Duodenal mucosa (tissue), 2 donors: ENCODE results near the gene ARHGEF16.

ENCODE experiments used
- H3K27ac ChIP-seq: one replicate; pipeline ENCODE4 v1.7.0; 2013; ENCODE audit warnings: low read depth, low read length
- H3K27me3 ChIP-seq, 2 donors: one replicate each; pipeline ENCODE4 v1.7.0; 2013; ENCODE audit warnings: low read length in 2 of 2, control low read depth in 1 of 2; ENCODE audit not compliant: insufficient read depth in 2 of 2, control insufficient read depth in 1 of 2
- H3K36me3 ChIP-seq, 2 donors: one replicate each; pipeline ENCODE4 v1.7.0; 2013; ENCODE audit warnings: low read length in 2 of 2, control low read depth in 1 of 2; ENCODE audit not compliant: insufficient read depth in 2 of 2, control insufficient read depth in 1 of 2
- H3K4me1 ChIP-seq, 2 donors: one replicate each; pipeline ENCODE4 v1.7.0; 2013; ENCODE audit warnings: low read length in 2 of 2, control low read depth in 1 of 2; ENCODE audit not compliant: insufficient read depth in 2 of 2, control insufficient read depth in 1 of 2
- H3K4me3 ChIP-seq, 2 donors: one replicate each; pipeline ENCODE4 v1.7.0; 2013; ENCODE audit warnings: low read length in 2 of 2, low read depth in 1 of 2
- H3K9ac ChIP-seq, 2 donors: one replicate each; pipeline ENCODE4 v1.7.0; 2013; ENCODE audit warnings: low read length in 2 of 2, low read depth in 1 of 2
- H3K9me3 ChIP-seq, 2 donors: one replicate each; pipeline ENCODE4 v1.7.0; 2013; ENCODE audit warnings: low read length in 2 of 2, control low read depth in 1 of 2; ENCODE audit not compliant: control insufficient read depth in 1 of 2

Gene ARHGEF16

DNA sequence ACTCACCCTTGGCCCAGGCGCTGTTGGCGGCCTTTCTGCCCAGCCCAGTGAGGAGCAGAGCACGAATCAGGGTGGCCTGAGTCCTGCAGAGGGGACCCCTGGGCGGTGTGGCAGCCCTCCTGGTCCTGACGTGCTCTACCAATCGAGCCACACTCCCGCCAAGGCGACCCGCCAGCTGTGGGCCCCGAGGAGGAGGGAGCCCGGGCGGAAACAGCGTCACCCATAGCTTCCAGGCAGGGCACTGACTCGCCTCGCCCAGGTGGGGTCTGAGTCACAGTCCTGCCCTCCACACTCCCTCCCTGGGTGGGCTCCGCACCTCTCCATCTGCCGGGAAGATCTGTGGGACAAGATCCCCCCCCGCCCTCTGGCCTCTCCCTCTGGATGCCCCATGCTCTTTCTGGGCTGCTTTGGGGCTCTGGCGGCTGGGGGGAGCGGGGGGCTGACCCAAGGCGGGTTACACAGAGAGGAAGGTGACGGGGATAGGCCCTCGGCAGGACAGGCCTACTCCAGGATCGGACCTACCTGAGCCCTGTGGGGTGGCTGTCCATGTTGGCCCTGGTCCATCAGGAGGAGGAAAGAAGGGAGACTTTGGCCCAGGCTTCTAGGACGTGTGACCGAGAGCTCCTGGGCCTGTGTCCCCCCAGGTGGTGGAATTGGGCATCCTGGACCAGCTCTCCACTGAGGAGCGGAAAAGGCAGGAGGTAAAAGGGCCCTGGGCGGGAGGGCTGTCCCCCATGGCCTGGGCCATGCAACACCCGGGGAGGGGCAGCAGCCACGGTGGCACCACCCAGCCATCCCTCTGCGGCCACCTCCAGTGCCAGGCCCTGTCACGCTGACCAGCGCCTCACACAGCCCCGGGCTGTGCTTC is 14.0 kb downstream of the ARHGEF16 start:
- Histone ChIP-seq H3K36me3 (peaks cover 0 to 42% of the 10 kb centered on the region in 2 donors), H3K4me3 (no peak overlapping the region), H3K9me3 (no peaks in the 10 kb centered on the region), H3K9ac (no peak overlapping the region), H3K4me1 (no peaks in the 10 kb centered on the region), H3K27me3 (no peaks in the 10 kb centered on the region), H3K27ac (no peak overlapping the region)

DNA sequence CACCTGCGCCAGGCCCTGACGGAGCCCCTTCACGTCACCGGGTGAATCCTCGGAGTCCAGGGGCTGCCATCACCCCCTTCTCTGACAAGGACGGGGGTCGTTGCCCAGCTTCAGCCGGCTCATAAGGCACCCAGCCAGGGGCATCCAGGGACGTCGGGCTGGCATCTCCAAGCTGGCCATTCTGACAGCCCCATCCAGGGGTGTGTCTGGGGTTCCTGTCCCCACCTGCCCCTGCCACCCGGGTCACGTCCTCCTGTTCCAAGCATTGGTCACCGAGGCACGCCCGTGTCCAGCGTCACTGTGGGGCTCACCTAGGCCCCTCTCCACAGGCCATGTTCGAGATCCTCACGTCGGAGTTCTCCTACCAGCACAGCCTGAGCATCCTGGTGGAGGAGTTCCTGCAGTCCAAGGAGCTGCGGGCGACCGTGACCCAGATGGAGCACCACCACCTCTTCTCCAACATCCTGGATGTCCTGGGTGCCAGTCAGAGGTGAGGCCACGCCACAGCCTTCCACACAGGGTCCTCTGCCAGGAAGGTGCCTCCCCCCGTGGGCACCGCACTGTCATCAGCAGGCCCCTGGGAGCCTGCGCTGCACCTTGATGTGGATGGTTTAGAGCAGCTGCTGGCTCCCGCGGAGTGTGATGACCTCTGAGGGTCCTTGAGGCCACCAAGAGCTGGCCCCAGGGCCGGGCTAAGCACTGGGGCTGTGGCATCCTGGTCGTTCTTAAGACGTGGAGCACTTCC is 14.8 kb downstream of the ARHGEF16 start:
- Histone ChIP-seq H3K27me3 (no peaks in the 10 kb centered on the region), H3K27ac (no peak overlapping the region), H3K4me3 (no peak overlapping the region), H3K4me1 (no peaks in the 10 kb centered on the region), H3K36me3 (peaks cover 5 to 42% of the 10 kb centered on the region in 2 donors), H3K9me3 (no peaks in the 10 kb centered on the region), H3K9ac (no peak overlapping the region)

DNA sequence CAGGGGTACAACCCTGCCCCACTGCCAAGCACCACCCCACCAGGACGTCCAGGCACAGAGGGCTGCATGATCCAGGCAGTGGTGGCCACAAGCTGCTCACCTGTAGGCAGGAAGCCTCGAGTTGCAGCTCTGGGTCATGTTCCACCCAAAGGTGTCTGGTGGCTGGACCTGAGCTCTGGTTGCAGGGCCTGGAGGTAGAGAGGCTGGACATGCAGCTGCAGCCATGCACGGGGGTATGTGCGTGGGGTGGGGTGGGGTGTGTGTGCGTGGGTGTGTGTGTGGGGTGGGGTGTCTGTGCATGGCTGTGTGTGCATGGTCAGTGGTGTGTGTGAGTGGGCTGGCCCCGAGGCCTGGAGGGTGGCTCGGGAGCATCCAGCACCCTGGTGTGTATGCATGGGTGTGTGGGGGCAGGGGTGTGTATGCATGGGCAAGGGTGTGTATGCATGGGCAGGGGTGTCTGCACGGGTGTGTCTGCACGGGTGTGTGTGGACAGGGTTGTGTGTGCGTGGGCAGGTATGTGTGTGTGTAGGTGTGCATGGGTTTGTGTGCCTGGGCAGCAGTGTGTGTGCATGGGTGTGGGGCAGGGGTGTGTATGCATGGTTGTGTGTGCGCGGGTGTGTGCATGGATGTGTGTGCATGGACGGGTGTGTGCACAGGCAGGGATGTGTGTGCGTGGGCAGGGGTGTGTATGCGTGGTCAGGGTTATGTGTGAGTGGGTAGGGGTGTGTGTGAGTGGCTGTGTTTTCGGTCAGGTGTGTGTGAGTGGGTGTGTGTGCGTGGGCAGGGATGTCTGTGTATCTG is 15.6 kb downstream of the ARHGEF16 start:
- no peak overlapping the region for H3K27ac ChIP-seq
- peaks cover 7 to 43% of the 10 kb centered on the region in 2 donors for H3K36me3 ChIP-seq
- no peaks in the 10 kb centered on the region for H3K4me1 ChIP-seq

DNA sequence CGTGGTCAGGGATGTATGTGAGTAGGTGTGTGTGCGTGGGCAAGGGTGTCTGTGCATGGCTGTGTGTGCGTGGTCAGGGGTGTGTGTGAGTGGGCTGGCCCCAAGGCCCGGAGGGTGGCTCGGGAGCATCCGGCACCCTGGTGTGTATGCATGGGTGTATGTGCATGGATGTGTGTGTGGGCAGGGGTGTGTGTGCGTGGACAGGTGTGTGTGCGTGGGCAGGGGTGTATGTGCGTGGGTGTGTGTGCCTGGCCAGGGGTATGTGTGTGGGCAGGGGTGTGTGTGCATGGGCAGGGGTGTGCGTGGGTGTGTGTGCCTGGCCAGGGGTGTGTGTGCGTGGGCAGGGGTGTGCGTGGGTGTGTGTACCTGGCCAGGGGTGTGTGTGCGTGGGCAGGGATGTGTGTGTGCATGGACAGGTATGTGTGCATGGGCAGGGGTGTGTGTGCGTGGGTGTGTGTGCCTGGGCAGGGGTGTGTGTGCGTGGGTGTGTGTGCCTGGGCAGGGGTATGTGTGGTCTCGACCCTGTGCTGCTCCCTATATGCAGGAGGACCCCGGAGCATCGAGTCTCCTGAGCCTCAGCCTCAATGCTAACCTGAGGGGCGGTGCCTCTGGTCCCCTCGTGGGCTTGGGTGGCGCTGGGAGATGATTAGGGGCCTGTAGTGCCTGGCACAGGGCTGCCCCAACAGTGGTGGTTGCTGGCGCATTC is 16.3 kb downstream of the ARHGEF16 start:
- no peak overlapping the region for H3K9ac ChIP-seq
- no peak overlapping the region for H3K4me3 ChIP-seq
- peaks cover 7 to 44% of the 10 kb centered on the region in 2 donors for H3K36me3 ChIP-seq
- H3K9me3 ChIP-seq, result no peaks in the 10 kb centered on the region
- no peak overlapping the region for H3K27ac ChIP-seq
- H3K27me3 ChIP-seq, result no peaks in the 10 kb centered on the region
- no peaks in the 10 kb centered on the region for H3K4me1 ChIP-seq

More for the DNA sequence above, 15.6 kb downstream of the ARHGEF16 start:
- H3K9me3 ChIP-seq, result no peaks in the 10 kb centered on the region
- H3K4me3 ChIP-seq, result no peak overlapping the region
- H3K9ac ChIP-seq, result no peak overlapping the region
- H3K27me3 ChIP-seq, result no peaks in the 10 kb centered on the region

DNA sequence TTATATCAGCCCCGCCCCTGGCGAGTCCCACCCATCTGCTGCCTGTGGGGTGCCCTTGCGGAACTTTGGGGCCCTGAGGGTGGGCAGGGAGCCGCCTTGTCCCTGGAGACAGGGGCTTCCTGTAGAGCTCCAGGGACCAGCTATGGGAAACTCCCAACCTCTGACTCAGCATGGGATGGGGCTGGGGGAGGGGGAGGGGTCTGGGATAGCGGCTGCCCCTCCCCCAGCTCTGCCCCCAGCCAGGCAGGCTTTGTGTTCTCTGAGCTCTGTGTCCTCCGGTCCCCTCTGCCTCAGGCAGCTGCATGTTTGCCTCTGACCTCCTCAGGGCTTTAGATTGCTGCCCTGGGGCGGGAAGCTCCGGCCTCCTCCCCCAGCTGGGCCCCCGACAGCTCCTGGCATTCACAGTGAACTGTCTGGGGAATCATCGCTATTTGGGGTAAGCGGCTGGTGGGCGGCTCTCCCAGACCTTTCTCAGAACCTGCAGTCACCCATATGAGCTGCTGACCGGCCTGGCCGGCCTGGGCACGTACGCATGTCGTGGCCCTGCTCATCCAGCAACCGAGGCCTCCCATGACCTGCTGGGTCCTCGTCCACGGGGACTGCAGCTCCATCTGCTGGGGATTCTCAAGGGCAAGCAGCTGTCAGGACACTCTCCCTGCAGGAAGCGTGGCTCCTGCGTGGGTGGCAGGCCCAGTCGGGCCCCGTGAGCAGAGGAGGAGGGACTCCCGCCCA is 17.1 kb downstream of the ARHGEF16 start:
- no peaks in the 10 kb centered on the region for H3K9me3 ChIP-seq
- H3K4me3 ChIP-seq, result no peak overlapping the region
- H3K36me3 ChIP-seq, result peaks cover 7 to 46% of the 10 kb centered on the region in 2 donors
- no peak overlapping the region for H3K27ac ChIP-seq
- no peak overlapping the region for H3K9ac ChIP-seq
- no peaks in the 10 kb centered on the region for H3K4me1 ChIP-seq
- H3K27me3 ChIP-seq, result no peaks in the 10 kb centered on the region

DNA sequence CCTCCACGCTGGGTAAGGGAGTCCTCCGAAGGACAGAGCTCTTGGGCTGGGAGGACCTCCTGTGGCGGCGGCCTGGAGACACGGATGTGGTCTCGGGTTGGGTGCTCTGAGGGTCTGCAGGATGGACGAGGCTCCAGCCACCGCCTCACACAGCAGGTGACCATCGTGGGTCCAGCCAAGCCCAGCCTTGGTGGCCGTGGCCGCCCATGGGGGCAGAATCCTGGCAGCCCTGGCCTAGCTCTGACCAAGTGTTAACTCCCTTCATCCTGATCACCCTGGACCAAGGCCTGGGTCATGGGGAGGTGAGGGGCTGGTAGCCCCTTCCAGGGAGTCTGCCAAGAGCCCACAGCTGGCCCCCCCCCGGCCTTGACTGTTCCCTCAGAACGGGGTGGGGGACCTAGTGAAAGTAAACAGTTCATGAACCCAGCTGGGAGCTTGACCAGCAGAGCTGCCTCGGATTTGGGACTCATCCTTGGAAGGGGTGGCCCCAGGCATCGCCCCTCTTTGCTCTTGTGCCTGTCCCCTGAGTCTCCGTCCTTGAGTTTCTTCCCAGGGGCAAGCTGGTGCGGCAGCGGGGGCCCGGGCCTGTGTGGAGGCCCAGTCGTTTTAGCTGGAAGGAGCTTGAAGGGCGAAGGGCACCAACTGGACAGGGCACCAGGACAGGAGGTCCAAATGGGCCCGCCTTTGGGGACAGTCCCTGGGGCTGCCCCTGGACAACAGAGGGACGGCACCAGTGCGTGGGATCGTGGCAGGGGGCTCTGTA is 17.8 kb downstream of the ARHGEF16 start:
- Histone ChIP-seq H3K27me3 (no peaks in the 10 kb centered on the region), H3K27ac (no peak overlapping the region), H3K9ac (no peak overlapping the region), H3K4me3 (no peak overlapping the region), H3K36me3 (peaks cover 7 to 46% of the 10 kb centered on the region in 2 donors), H3K9me3 (no peaks in the 10 kb centered on the region), H3K4me1 (no peaks in the 10 kb centered on the region)

DNA sequence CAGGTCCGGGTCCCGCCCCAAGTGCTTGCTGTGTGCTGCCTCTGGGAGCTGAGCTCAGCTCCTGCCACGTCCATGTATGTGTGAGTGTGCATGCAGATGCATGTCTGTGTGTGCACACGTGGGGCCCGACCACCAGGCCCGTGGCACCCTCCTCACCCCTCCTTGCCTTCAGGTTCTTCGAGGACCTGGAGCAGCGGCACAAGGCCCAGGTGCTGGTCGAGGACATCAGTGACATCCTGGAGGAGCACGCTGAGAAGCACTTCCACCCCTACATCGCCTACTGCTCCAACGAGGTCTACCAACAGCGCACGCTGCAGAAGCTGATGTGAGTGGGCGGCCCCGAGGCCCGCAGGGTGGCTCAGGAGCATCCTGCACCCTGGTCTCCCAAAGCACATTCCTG is 18.4 kb downstream of the ARHGEF16 start:
- Histone ChIP-seq H3K27ac (no peak overlapping the region), H3K9me3 (no peaks in the 10 kb centered on the region), H3K36me3 (peaks cover 7 to 47% of the 10 kb centered on the region in 2 donors), H3K27me3 (no peaks in the 10 kb centered on the region), H3K4me3 (no peak overlapping the region), H3K9ac (no peak overlapping the region), H3K4me1 (no peaks in the 10 kb centered on the region)

DNA sequence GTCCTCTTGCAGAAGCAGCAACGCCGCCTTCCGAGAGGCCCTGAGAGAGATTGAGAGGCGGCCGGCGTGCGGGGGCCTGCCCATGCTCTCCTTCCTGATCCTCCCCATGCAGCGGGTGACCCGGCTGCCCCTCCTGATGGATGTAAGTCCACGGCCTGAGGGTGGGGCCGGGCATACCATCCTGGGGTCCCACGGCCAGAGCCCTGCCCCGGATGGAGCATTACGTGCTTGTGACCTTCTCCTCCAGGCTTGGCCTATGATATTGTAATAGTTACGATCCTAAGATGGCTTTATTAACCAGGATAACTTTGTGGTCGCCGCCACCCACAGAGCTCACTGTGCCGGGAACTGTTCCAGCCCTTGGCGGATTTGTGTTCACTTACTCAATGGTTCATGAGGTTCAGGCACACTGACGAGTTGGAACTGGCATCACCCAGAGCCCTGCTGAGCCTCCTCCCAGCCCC is 18.9 kb downstream of the ARHGEF16 start:
- H3K9me3 ChIP-seq, result no peaks in the 10 kb centered on the region
- H3K4me1 ChIP-seq, result no peaks in the 10 kb centered on the region
- no peak overlapping the region for H3K4me3 ChIP-seq
- H3K36me3 ChIP-seq, result peaks cover 7 to 52% of the 10 kb centered on the region in 2 donors
- no peak overlapping the region for H3K9ac ChIP-seq
- H3K27ac ChIP-seq, result no peak overlapping the region
- H3K27me3 ChIP-seq, result no peaks in the 10 kb centered on the region
